Mesodermal cell (in vitro differentiated cells): ENCODE data around the gene SDK2.

Experiments used
- H3K27ac ChIP-seq: 2 replicates; pipeline ENCODE4 v1.7.0; 2013; ENCODE audit warnings: mild to moderate bottlenecking, low read depth, low read length, moderate library complexity; ENCODE audit not compliant: severe bottlenecking
- H3K36me3 ChIP-seq: 2 replicates; pipeline ENCODE4 v1.7.1; 2013; ENCODE audit warnings: mild to moderate bottlenecking, low read length, moderate library complexity; ENCODE audit not compliant: control insufficient read depth, insufficient read depth
- H3K4me1 ChIP-seq: one replicate; pipeline ENCODE4 v1.7.1; 2013; ENCODE audit warnings: mild to moderate bottlenecking, low read length; ENCODE audit not compliant: insufficient read depth, control insufficient read depth, poor library complexity, severe bottlenecking
- H3K4me3 ChIP-seq: 2 replicates; pipeline ENCODE4 v1.7.0; 2013; ENCODE audit warnings: low read length, control low read depth, mild to moderate bottlenecking; ENCODE audit not compliant: insufficient read depth, poor library complexity, severe bottlenecking; ENCODE audit errors: extremely low read depth
- H3K9me3 ChIP-seq: 2 replicates; pipeline ENCODE4 v1.7.1; 2013; ENCODE audit warnings: mild to moderate bottlenecking, low read length, moderate library complexity; ENCODE audit not compliant: control insufficient read depth
- WGBS, 2 experiments: methylation state at CpG; one replicate each; pipeline ENCODE4 v1.1.5; 2013; ENCODE audit warnings: missing lambda C conversion rate in 2 of 2; ENCODE audit not compliant: insufficient coverage in 2 of 2; 5-methylcytosine and 5-hydroxymethylcytosine counted together

SDK2 gene

GRCh38 chr17:73508057-73508930 lies 136.0 kb downstream of the SDK2 start:
- no peak overlapping the region for H3K4me3 ChIP-seq
- H3K9me3 ChIP-seq = no peaks in the 10 kb centered on the region
- 89 to 95% methylated on average over 12 to 14 of the region's 19 CpGs for WGBS, 2 experiments
- H3K36me3 ChIP-seq = peaks cover 13% of the 10 kb centered on the region
- no peaks in the 10 kb centered on the region for H3K4me1 ChIP-seq
- no peak overlapping the region for H3K27ac ChIP-seq

- Histone ChIP-seq H3K27ac (no peak overlapping the region), H3K36me3 (peaks cover 13% of the 10 kb centered on the region), H3K9me3 (no peaks in the 10 kb centered on the region), H3K4me1 (no peaks in the 10 kb centered on the region), H3K4me3 (no peak overlapping the region)
- 81 to 83% methylated on average over 3 to 8 of the region's 9 CpGs for WGBS, 2 experiments
Measured at GRCh38 chr17:73506470-73507435, 137.5 kb downstream of the SDK2 start.

GRCh38 chr17:73503560-73503959 lies 140.7 kb downstream of the SDK2 start:
- H3K27ac ChIP-seq = no peak overlapping the region
- WGBS, 2 experiments = 80 to 100% methylated on average over 1 of the region's 2 CpGs
- H3K36me3 ChIP-seq = peaks cover 13% of the 10 kb centered on the region

GRCh38 chr17:73500414-73500999 lies 143.7 kb downstream of the SDK2 start:
- no peak overlapping the region for H3K27ac ChIP-seq
- WGBS, 2 experiments = 61 to 79% methylated on average over 2 of the region's 2 CpGs
- H3K4me3 ChIP-seq = no peak overlapping the region
- peaks cover 4% of the 10 kb centered on the region for H3K36me3 ChIP-seq
- H3K9me3 ChIP-seq = no peaks in the 10 kb centered on the region
- H3K4me1 ChIP-seq = no peaks in the 10 kb centered on the region

More at GRCh38 chr17:73503560-73503959, 140.7 kb downstream of the SDK2 start:
- Histone ChIP-seq H3K4me3 (no peak overlapping the region), H3K4me1 (no peaks in the 10 kb centered on the region), H3K9me3 (no peaks in the 10 kb centered on the region)

GRCh38 chr17:73498886-73499554 lies 145.2 kb downstream of the SDK2 start:
- H3K4me1 ChIP-seq = no peaks in the 10 kb centered on the region
- H3K9me3 ChIP-seq = no peaks in the 10 kb centered on the region
- no peak overlapping the region for H3K4me3 ChIP-seq
- no peak overlapping the region for H3K27ac ChIP-seq
- WGBS, 2 experiments = 83 to 87% methylated on average over 13 to 14 of the region's 14 CpGs
- no peaks in the 10 kb centered on the region for H3K36me3 ChIP-seq

- WGBS, 2 experiments = 92 to 97% methylated on average over 8 of the region's 8 CpGs
- Histone ChIP-seq H3K4me3 (no peak overlapping the region), H3K9me3 (no peaks in the 10 kb centered on the region), H3K27ac (no peak overlapping the region), H3K36me3 (no peaks in the 10 kb centered on the region), H3K4me1 (no peaks in the 10 kb centered on the region)
Measured at GRCh38 chr17:73498176-73498575, 146.1 kb downstream of the SDK2 start.

- H3K4me1 ChIP-seq = peaks cover under 1% of the 10 kb centered on the region
- no peaks in the 10 kb centered on the region for H3K36me3 ChIP-seq
- 91 to 97% methylated on average over 7 of the region's 7 CpGs for WGBS, 2 experiments
- no peak overlapping the region for H3K27ac ChIP-seq
- H3K9me3 ChIP-seq = no peaks in the 10 kb centered on the region
- H3K4me3 ChIP-seq = no peak overlapping the region
Measured at GRCh38 chr17:73497721-73498120, 146.5 kb downstream of the SDK2 start.

GRCh38 chr17:73496232-73496631 lies 148.0 kb downstream of the SDK2 start:
- no peak overlapping the region for H3K4me3 ChIP-seq
- WGBS, 2 experiments = 97 to 99% methylated on average over 13 of the region's 13 CpGs
- H3K4me1 ChIP-seq = peaks cover 7% of the 10 kb centered on the region
- H3K9me3 ChIP-seq = no peaks in the 10 kb centered on the region
- no peaks in the 10 kb centered on the region for H3K36me3 ChIP-seq
- no peak overlapping the region for H3K27ac ChIP-seq

GRCh38 chr17:73495641-73496040 lies 148.6 kb downstream of the SDK2 start:
- peaks cover 7% of the 10 kb centered on the region for H3K4me1 ChIP-seq
- no peak overlapping the region for H3K27ac ChIP-seq
- H3K9me3 ChIP-seq = no peaks in the 10 kb centered on the region
- H3K36me3 ChIP-seq = no peaks in the 10 kb centered on the region
- WGBS, 2 experiments = 76 to 92% methylated on average over 4 to 5 of the region's 6 CpGs
- H3K4me3 ChIP-seq = no peak overlapping the region

- Histone ChIP-seq H3K9me3 (no peaks in the 10 kb centered on the region), H3K4me1 (peaks cover 7% of the 10 kb centered on the region), H3K4me3 (no peak overlapping the region), H3K27ac (no peak overlapping the region), H3K36me3 (no peaks in the 10 kb centered on the region)
- 94 to 100% methylated on average over 3 of the region's 5 CpGs for WGBS, 2 experiments
Measured at GRCh38 chr17:73494950-73495349, 149.3 kb downstream of the SDK2 start.
